Measurements from ENCODE around the gene CHPF2.
A peak's percentile ranks its signal among the peaks of the same experiment; 100 is the strongest.

Gene CHPF2

GRCh38 chr7:151272877-151273276 lies 40.6 kb downstream of the CHPF2 start:
- no peak for DNase-seq

- DNase-seq, result no peak
Measured at GRCh38 chr7:151273651-151274390, 41.5 kb downstream of the CHPF2 start.

GRCh38 chr7:151274396-151274795 lies 42.1 kb downstream of the CHPF2 start:
- no peak for DNase-seq

DNA sequence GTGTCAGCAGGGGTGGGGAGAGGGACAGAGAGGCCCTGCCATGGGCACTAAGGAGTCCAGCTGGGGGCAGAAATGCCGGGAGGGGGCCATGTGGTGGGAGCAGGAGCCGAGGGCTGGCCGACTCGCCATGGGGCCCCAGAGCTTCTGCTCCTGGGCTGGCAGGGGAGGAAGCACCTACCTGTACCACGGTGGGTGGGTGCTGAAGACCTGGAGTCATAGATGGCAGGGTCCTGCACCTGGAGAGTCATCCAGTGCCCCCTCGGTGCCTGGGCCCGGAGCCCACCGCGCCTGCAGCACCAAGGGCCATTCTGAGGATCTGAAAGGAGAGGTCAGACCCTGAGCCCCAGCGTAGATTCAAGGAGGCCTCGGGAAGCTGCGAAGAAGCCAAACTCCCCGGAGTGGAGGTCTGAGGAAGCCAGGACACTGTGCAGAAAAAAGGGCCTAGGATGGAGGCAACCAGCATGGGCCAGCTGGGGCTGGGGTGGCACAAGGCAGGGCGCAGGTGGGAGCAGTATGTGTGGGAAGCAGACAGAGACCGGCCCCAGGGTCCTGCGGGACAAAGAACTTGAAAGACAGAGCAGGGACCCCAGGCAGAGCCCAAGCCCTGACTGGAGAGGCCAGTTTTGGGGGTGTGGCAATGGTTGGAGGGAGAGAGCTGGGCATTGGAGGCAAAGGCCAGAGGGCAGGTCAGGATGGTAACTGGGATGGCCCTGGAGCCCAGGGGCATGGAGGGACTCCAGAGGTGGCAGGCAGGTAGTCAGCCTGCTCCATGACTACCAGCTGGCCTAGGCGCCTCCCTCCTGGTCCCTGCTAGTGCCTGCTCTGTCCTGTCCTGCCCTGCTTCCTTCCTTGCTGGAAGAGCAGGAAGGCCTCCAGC lies 42.9 kb downstream of the CHPF2 start:
- no peak for DNase-seq

DNA sequence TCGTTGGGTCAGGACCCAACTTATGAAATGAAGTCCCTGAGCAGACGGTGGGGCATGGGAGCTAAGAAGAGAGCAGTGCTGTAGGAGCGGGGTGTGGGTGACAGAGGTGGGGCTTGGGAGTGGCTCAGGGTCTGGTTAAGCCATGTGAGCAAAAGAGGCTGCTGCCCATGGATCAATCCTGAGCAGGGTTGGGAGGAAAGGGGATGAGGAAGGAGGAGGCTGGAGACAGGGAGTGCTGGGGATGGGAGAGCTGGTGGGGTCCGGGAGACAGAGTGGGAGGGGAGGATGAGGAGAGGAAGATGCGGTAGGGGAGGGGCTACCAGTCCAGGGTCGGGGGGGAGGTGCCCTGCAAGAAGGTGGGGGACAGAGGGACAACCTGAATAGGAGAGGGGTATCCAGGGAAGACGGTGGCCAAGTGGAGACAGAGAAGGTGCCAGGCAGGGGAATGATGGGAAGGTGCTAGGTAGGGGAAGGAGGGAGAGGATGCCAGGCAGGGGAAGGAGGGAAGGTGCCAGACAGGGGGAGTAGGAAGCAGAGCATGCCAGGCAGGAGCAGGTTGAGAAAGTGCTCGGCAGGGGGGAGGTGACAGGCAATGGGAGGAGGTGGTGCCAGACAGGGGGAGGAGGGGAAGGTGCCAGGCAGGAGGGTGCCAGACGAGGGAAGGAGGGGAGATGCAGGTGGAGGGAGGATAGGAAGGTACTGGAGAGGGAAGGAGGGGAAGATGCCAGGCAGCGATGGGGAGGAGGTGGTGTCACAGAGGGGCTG lies 43.7 kb downstream of the CHPF2 start:
- no peak for DNase-seq

GRCh38 chr7:151276666-151277590 lies 44.6 kb downstream of the CHPF2 start:
- peak; percentile 30 for DNase-seq

GRCh38 chr7:151277631-151278030 lies 45.3 kb downstream of the CHPF2 start:
- no peak for DNase-seq

- no peak for DNase-seq
Measured at GRCh38 chr7:151278949-151279348, 46.7 kb downstream of the CHPF2 start.

DNA sequence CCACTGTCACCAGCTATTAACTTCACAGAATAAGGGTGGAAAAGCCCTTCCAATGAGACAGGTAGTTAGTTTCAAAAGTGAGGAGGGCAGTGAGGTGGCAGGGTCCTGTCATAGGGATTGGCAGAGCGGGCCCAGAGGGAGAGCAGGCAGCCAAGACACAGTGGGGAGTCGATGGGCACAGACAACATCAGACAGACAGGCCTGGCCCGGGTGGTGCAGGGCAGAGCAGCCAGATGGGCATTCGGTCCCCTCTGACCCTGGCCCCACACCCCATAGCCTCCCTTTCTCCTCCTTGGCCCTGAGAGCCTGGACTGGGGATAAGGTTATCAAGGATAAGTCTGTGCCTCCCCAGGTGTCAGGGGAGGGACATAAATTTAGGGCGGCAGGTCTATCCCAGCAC lies 47.6 kb downstream of the CHPF2 start:
- DNase-seq, result no peak

- DNase-seq, result no peak
Measured at GRCh38 chr7:151280388-151281019, 48.2 kb downstream of the CHPF2 start.

DNA sequence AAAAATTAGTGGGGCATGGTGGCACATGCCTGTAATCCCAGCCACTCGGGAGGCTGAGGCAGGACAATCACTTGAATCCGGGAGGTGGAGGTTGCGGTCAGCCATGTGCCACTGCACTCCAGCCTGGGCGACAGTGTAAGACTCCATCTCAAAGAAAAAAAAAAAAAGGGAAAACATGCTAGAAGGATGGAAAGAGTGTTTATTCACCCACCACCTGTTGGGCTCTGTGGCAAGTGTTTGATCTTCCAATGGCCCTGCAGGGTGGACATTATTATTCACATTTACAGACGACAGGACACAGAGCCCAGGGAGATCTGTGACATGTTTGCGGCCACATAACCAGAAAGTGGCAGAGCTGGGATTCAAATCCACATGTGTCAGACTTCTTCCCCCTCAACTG lies 49.4 kb downstream of the CHPF2 start:
- DNase-seq, result no peak

DNA sequence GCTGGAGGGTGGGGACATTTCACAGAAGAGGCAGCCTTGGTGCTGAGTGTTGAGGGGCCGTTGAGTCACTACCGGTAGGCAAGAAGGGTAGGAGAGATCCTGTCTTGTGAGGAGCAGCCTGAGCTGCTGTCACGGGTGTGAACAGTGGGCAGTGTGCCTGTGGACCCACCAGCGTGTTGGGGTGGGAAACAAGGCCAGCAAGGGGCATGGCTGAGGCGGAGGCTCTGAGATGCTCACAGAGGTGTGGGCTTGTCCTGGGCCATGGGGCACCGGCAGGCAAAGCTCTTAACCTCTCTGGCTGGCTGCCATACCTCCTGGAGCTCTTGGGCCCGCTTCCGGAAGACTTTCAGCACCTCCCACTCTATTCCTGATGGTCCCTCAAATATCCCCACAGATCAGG lies 49.8 kb downstream of the CHPF2 start:
- no peak for DNase-seq

DNA sequence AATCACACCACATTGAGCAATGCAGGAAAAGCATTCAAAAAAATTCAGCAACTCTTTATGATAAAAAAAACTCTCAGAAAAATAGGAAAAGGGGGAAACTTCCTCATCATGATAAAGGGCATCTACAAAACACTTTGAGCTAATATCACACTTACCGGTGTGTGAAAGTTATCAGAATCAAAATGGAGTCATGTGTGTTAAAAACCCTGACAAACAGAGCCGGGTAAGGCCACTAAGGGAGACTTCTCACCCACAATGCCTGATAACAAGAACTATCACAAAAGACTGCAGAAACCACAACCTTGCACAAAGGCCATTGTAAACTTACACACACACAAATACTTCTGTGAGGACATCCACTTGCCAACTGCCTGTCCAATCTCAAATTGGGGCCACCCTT lies 51.0 kb downstream of the CHPF2 start:
- no peak for DNase-seq

DNA sequence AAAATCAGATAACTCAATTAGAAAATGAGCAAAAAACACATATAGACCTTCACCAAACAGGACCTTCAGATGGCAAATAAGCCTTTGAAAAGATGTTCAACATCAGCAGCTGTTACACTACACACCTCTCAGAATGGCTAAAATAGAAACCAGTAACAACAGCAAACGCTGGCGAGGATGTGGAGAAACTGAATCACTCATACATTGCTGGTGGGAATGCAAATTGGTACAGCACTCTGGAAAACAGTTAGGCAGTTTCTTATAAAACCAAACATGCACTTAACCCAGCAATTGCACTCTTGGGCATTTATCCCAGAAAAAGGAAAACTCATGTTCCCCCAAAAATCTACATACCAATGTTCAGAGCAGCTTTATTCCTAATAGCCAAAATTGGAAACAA lies 53.9 kb downstream of the CHPF2 start:
- DNase-seq, result no peak

Measured in DMS79 treated with DMSO at 0.1 percent for 48 hours (cell line).